Adrenal gland (tissue), 12 donors: Measurements from ENCODE around the gene ATP9A. TPM values are rescaled to one million over a fixed set of nuclear protein-coding genes. Genes with fewer than 3 reads are reported as not detected.

Experiments
- DNase-seq, 7 donors: peaks; one replicate each; pipeline ENCODE4 v3.0.0-alpha.2; 2019 to 2020
- H3K27ac ChIP-seq, 5 donors: fragments of 200-600 bp; sonication (generic) in 4 of 5; 1 replicate in 3 of 5; 2 replicates in 2 of 5; pipeline versions ENCODE4 v1.5.1 to v1.8.0; 2016 to 2020; ENCODE audit warnings: mild to moderate bottlenecking in 1 of 5
- H3K27me3 ChIP-seq: fragments of 200-600 bp; 2 replicates; pipeline ENCODE4 v1.8.0; 2021
- H3K36me3 ChIP-seq, 2 donors: fragments of 200-600 bp; replicated peaks in 1 of 2; 1 replicate in 1 of 2; 2 replicates in 1 of 2; pipeline versions ENCODE4 v1.5.1 to v1.8.0; 2018 to 2022
- H3K4me1 ChIP-seq, 2 donors: fragments of 200-600 bp; replicated peaks in 1 of 2; 1 replicate in 1 of 2; 2 replicates in 1 of 2; pipeline versions ENCODE4 v1.5.1 to v1.8.0; 2018 to 2021
- H3K4me3 ChIP-seq, 4 donors: fragments of 200-600 bp; sonication (generic) in 3 of 4; one replicate each; pipeline ENCODE4 v1.5.1; 2016 to 2018
- H3K9me3 ChIP-seq, 3 donors: fragments of 200-600 bp; sonication (generic) in 1 of 3; replicated peaks in 1 of 3; 1 replicate in 2 of 3; 2 replicates in 1 of 3; pipeline versions ENCODE4 v1.5.1 to v1.8.0; 2016 to 2021
- POLR2A ChIP-seq, 2 donors: fragments of 450-650 bp; IDR thresholded peaks; one replicate each; pipeline ENCODE4 v1.6.1; 2017; ENCODE audit warnings: antibody characterized with exemption in 2 of 2, mild to moderate bottlenecking in 2 of 2, moderate library complexity in 1 of 2
- WGBS, 4 donors: extraction: QIAGEN DNeasy Blood & Tissue Kit in 2 of 4; methylation state at CpG; one replicate each; pipeline versions ENCODE4 v1.1.5 to v1.1.7; 2013 to 2017; 5-methylcytosine and 5-hydroxymethylcytosine counted together
- intact Hi-C, 2 donors: fragments of 100-400 bp; cut with DNase I; formaldehyde crosslinking; loops; one replicate each; pipeline versions ENCODE4 v1.14.1 to v1.15.0; 2022 to 2023
- polyA plus RNA-seq, 3 donors: library from polyadenylated mRNA; stranded (reverse); fragments of 200-250 nt in 2 of 3; fragments of 350-450 nt in 1 of 3; fragmentation: Illumina TruSeq in 1 of 3; extraction: RNeasy Lipid Tissue Mini Kit (QIAGEN cat#74804) in 1 of 3; gene quantifications; one replicate each; pipeline ENCODE4 v1.2.3, GENCODE V29; 2013 to 2014
- total RNA-seq, 9 donors: library from RNA; depleted of rRNA in 4 of 9; stranded (reverse); fragments of >200 nt in 4 of 9; fragments of 120-200 nt in 1 of 9; fragmentation: NEBNext Ultra II Directional in 1 of 9; extraction: Animal tissue kit (Norgen Biotek cat#: 25700) in 1 of 9; gene quantifications; one replicate each; pipeline versions ENCODE4 v1.1.0 to v1.2.4, GENCODE V29; 2013 to 2023
- TF ChIP-seq, protein P1 (sequence below), 6 experiments: fragments of 450-650 bp in 4 of 6; fragments of 200-600 bp in 2 of 6; sonication (generic) in 1 of 6; IDR thresholded peaks; 1 replicate in 5 of 6; 2 replicates in 1 of 6; pipeline versions ENCODE4 v1.5.1 to v1.8.0; 2016 to 2021; ENCODE audit warnings: antibody characterized with exemption in 6 of 6, mild to moderate bottlenecking in 2 of 6, moderate library complexity in 1 of 6
- donor health status: healthy with polysubstance abuse.
- donor health status: Bipolar disorder and iron deficiency.
- donor health status: DM: yes; HTN: yes; CAD: no.
- donor health status: DM: no; HTN: no; CAD: no.
- donor health status: DM: no; HTN: no; CAD: no.
- donor health status: DM: yes; HTN: yes; CAD: no.

The ATP9A gene
- total and polyA plus RNA-seq, 12 donors: 3.7 to 34.5 (median 16.7) TPM

DNA sequence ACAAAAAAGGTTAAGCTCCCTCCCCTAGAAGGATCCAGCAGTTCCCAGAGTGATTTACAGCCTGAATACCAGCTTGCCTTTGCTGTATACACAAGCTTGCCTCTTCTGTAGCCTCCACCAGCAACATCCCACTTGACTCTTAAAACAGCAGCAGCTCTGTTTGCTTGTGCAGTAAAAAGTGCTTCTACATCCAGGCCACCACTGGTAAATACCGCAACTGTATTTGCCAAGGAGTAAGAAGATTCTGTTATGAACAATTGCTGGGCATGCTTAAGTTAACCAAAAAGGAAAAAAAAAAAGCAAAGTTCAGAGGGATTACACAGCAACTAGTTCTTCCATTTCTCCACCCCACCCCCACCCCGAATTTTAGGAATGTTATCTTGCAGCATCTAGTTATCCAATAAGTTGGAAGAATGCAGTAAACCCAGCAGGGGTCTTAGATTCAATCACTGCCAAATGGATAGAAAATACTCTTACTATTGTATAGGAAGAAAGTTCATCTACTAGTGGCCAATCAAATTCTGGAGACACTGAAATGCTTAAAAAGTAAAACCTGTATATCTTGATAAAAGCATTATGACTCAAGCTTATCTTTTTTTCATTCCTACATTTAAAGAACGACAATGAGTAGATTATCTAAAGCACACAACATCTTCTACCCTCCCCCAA is 29.3 kb upstream of the ATP9A start:
- no peak for DNase-seq
- H3K4me3 ChIP-seq: no peak overlapping the region
- no peaks in the 10 kb centered on the region for H3K9me3 ChIP-seq
- no peaks in the 10 kb centered on the region for H3K36me3 ChIP-seq
- 41 to 51% (median 46%) methylated on average over 3 of the region's 3 CpGs for WGBS, 4 donors
- no peak for TF ChIP-seq POLR2A (IDR thresholded peaks at IDR 0.05)
- TF ChIP-seq, protein P1, sequence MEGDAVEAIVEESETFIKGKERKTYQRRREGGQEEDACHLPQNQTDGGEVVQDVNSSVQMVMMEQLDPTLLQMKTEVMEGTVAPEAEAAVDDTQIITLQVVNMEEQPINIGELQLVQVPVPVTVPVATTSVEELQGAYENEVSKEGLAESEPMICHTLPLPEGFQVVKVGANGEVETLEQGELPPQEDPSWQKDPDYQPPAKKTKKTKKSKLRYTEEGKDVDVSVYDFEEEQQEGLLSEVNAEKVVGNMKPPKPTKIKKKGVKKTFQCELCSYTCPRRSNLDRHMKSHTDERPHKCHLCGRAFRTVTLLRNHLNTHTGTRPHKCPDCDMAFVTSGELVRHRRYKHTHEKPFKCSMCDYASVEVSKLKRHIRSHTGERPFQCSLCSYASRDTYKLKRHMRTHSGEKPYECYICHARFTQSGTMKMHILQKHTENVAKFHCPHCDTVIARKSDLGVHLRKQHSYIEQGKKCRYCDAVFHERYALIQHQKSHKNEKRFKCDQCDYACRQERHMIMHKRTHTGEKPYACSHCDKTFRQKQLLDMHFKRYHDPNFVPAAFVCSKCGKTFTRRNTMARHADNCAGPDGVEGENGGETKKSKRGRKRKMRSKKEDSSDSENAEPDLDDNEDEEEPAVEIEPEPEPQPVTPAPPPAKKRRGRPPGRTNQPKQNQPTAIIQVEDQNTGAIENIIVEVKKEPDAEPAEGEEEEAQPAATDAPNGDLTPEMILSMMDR (IDR thresholded peaks at IDR 0.05): no peak
- H3K27me3 ChIP-seq: peaks cover 35% of the 10 kb centered on the region
- intact Hi-C loops: no loop called here
- H3K4me1 ChIP-seq: peaks cover 11 to 16% of the 10 kb centered on the region in 2 donors
- H3K27ac ChIP-seq: no peak overlapping the region

- no peak overlapping the region for H3K27ac ChIP-seq
- intact Hi-C loops: no loop called here
- peaks cover 10 to 13% of the 10 kb centered on the region in 2 donors for H3K4me1 ChIP-seq
- H3K4me3 ChIP-seq: no peak overlapping the region
- peaks cover 26% of the 10 kb centered on the region for H3K27me3 ChIP-seq
- TF ChIP-seq POLR2A (IDR thresholded peaks at IDR 0.05): no peak
- TF ChIP-seq, protein P1 (IDR thresholded peaks at IDR 0.05): no peak
- WGBS, 4 donors: 81 to 93% (median 90%) methylated on average over 3 of the region's 3 CpGs
- H3K9me3 ChIP-seq: no peaks in the 10 kb centered on the region
- no peaks in the 10 kb centered on the region for H3K36me3 ChIP-seq
- no peak for DNase-seq
Observed at GRCh38 chr20:51796340-51796739, 28.1 kb upstream of the ATP9A start.

DNA sequence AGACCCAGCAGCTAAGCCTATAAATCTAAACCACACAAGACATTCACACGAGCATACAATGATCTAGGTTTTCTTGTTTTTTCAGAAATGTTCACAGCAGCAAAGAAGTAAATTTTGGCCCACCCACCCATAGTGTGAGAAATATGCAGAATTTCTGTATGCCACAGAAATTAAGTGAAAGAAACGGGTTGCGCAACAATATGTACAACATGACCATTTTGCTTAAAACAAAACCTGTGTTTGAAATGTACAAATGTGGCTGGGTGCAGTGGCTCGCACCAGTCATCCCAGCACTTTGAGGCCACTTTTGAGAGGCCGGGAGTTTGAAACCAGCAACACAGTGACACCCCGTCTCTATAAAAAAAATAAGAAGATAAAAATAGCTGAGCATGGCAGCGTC is 24.8 kb upstream of the ATP9A start:
- no peak for TF ChIP-seq POLR2A (IDR thresholded peaks at IDR 0.05)
- TF ChIP-seq, protein P1 (IDR thresholded peaks at IDR 0.05): no peak
- H3K9me3 ChIP-seq: no peaks in the 10 kb centered on the region
- H3K27me3 ChIP-seq: no peaks in the 10 kb centered on the region
- intact Hi-C loops: no loop called here
- no peaks in the 10 kb centered on the region for H3K36me3 ChIP-seq
- no peak overlapping the region for H3K4me3 ChIP-seq
- no peak for DNase-seq
- H3K4me1 ChIP-seq: no peaks in the 10 kb centered on the region
- 80 to 87% (median 84%) methylated on average over 7 of the region's 7 CpGs for WGBS, 4 donors
- H3K27ac ChIP-seq: no peak overlapping the region

GRCh38 chr20:51791626-51792025 is 23.4 kb upstream of the ATP9A start:
- no peak for DNase-seq
- 82 to 97% (median 87%) methylated on average over 11 to 13 of the region's 13 CpGs for WGBS, 4 donors
- Histone ChIP-seq H3K4me1 (no peaks in the 10 kb centered on the region), H3K4me3 (no peak overlapping the region), H3K27ac (no peak overlapping the region), H3K27me3 (no peaks in the 10 kb centered on the region), H3K36me3 (no peaks in the 10 kb centered on the region), H3K9me3 (no peaks in the 10 kb centered on the region)
- intact Hi-C loops: no loop called here
- TF ChIP-seq POLR2A (IDR thresholded peaks at IDR 0.05): no peak
- TF ChIP-seq, protein P1 (IDR thresholded peaks at IDR 0.05): no peak
